HepG2 (cell line): Measurements from ENCODE around the gene MIX23.
A peak's percentile ranks its signal among the peaks of the same experiment; 100 is the strongest.

Source experiments
- CTCF ChIP-seq: sonication (generic); formaldehyde crosslinking; IDR thresholded peaks from 2 replicates; pipeline ENCODE4 v1.5.0; 2020; ENCODE audit warnings: mild to moderate bottlenecking, missing genetic modification reagents, moderate library complexity
- HNRNPL ChIP-seq: fragments of 200-400 bp; formaldehyde crosslinking; IDR thresholded peaks from 2 replicates; pipeline ENCODE4 v1.6.1; 2017; ENCODE audit warnings: mild to moderate bottlenecking, low read depth, low read length
- IRF1 ChIP-seq: sonication (generic); formaldehyde crosslinking; IDR thresholded peaks from 2 replicates; pipeline ENCODE4 v1.4.0; 2020; ENCODE audit warnings: low read depth, mild to moderate bottlenecking, missing genetic modification reagents
- MXI1 ChIP-seq: IDR thresholded peaks from 3 replicates; pipeline ENCODE4 v1.6.1; 2012; ENCODE audit warnings: low read depth, low read length, inconsistent platforms, borderline replicate concordance
- ZNF747 ChIP-seq: sonication (generic); formaldehyde crosslinking; IDR thresholded peaks from 2 replicates; pipeline ENCODE4 v1.8.1; 2023; ENCODE audit warnings: missing genetic modification reagents, mild to moderate bottlenecking, borderline replicate concordance

- TF ChIP-seq CTCF (CRISPR knock-in tag): no peak
- no peak for TF ChIP-seq IRF1 (CRISPR knock-in tag)
- peak; percentile 93 for TF ChIP-seq MXI1
- no peak for TF ChIP-seq HNRNPL
- TF ChIP-seq ZNF747 (CRISPR knock-in tag): peak; percentile 64; the same call in 1 of the 2 replicates
Observed at GRCh38 chr3:122415762-122416654, 33.0 kb upstream of the MIX23 start, which contains the start of gene WDR5B.
